Measurements from ENCODE around the gene ABCD4. TPM values are rescaled to one million over a fixed set of nuclear protein-coding genes. Genes with fewer than 3 reads are reported as not detected.

Gene ABCD4
- polyA plus RNA-seq, 1 donor from 2014 or later = 106 TPM

- no peaks in the 10 kb centered on the region for H4K20me1 ChIP-seq (ENCODE audit: insufficient read depth)
- H3K27ac ChIP-seq (ENCODE audit: low read length) = no peak overlapping the region
- no peaks in the 10 kb centered on the region for H3K36me3 ChIP-seq (ENCODE audit: insufficient read depth, low read length)
- no peaks in the 10 kb centered on the region for H3K9me2 ChIP-seq (ENCODE audit: insufficient read depth, low read length)
- no peak overlapping the region for H2AFZ ChIP-seq (ENCODE audit: low read depth, low read length)
- H3K27me3 ChIP-seq (ENCODE audit: insufficient read depth, low read depth, low read length) = peaks cover 54% of the 10 kb centered on the region
- H3F3A ChIP-seq (ENCODE audit: insufficient read depth, low read length, poor library complexity, severe bottlenecking) = no peaks in the 10 kb centered on the region
- peaks cover 1% of the 10 kb centered on the region for H3K9me3 ChIP-seq (ENCODE audit: low read length)
- TF ChIP-seq TAF1 (IDR thresholded peaks at IDR 0.05; ENCODE audit: low read depth) (no peak), CTCF (IDR thresholded peaks at IDR 0.05; ENCODE audit: poor library complexity, severe bottlenecking) (no peak), MXI1 (conservative IDR thresholded peaks at IDR 0.05; ENCODE audit: poor library complexity, severe bottlenecking) (no peak), EP300 (conservative IDR thresholded peaks at IDR 0.05; ENCODE audit: poor library complexity, severe bottlenecking) (no peak), RAD21 (conservative IDR thresholded peaks at IDR 0.05) (no peak), SMC3 (conservative IDR thresholded peaks at IDR 0.05; ENCODE audit: poor library complexity) (no peak), POLR2AphosphoS5 (IDR thresholded peaks at IDR 0.05) (no peak), EZH2 (IDR thresholded peaks at IDR 0.05; ENCODE audit: borderline replicate concordance, insufficient read depth, low read length, poor library complexity, severe bottlenecking) (no peak)
- TF ChIP-seq, protein P1, sequence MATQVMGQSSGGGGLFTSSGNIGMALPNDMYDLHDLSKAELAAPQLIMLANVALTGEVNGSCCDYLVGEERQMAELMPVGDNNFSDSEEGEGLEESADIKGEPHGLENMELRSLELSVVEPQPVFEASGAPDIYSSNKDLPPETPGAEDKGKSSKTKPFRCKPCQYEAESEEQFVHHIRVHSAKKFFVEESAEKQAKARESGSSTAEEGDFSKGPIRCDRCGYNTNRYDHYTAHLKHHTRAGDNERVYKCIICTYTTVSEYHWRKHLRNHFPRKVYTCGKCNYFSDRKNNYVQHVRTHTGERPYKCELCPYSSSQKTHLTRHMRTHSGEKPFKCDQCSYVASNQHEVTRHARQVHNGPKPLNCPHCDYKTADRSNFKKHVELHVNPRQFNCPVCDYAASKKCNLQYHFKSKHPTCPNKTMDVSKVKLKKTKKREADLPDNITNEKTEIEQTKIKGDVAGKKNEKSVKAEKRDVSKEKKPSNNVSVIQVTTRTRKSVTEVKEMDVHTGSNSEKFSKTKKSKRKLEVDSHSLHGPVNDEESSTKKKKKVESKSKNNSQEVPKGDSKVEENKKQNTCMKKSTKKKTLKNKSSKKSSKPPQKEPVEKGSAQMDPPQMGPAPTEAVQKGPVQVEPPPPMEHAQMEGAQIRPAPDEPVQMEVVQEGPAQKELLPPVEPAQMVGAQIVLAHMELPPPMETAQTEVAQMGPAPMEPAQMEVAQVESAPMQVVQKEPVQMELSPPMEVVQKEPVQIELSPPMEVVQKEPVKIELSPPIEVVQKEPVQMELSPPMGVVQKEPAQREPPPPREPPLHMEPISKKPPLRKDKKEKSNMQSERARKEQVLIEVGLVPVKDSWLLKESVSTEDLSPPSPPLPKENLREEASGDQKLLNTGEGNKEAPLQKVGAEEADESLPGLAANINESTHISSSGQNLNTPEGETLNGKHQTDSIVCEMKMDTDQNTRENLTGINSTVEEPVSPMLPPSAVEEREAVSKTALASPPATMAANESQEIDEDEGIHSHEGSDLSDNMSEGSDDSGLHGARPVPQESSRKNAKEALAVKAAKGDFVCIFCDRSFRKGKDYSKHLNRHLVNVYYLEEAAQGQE (IDR thresholded peaks at IDR 0.05; ENCODE audit: borderline replicate concordance) = no peak
- H3K4me2 ChIP-seq (ENCODE audit: low read length) = no peak overlapping the region
- no peak overlapping the region for H3K4me3 ChIP-seq (ENCODE audit: low read length)
- H3K9ac ChIP-seq (ENCODE audit: low read length) = no peak overlapping the region
- no peaks in the 10 kb centered on the region for H3K79me2 ChIP-seq (replicated peaks; ENCODE audit: insufficient read depth, low read length)
Measured at GRCh38 chr14:74237441-74237840, 65.3 kb downstream of the ABCD4 start.

Other genes with a start within 250 kb of the ABCD4 start
- 11.1 and 16.8 TPM in 2 replicates for gene ALDH6A1, start 218.5 kb downstream of the ABCD4 start, polyA plus RNA-seq
- gene LIN52, start 218.0 kb downstream of the ABCD4 start, polyA plus RNA-seq = 50.8 and 57.9 TPM in 2 replicates
- gene VSX2, start 63.5 kb downstream of the ABCD4 start, polyA plus RNA-seq = not detected in 2 replicates
- not detected in 2 replicates for gene VRTN, start 45.5 kb upstream of the ABCD4 start, polyA plus RNA-seq
- gene SYNDIG1L, start 123.3 kb upstream of the ABCD4 start, polyA plus RNA-seq = 2.0 and 2.1 TPM in 2 replicates
- 46.8 and 68.8 TPM in 2 replicates for gene NPC2, start 190.4 kb upstream of the ABCD4 start, polyA plus RNA-seq
- 45.1 and 73.4 TPM in 2 replicates for gene ISCA2, start 190.8 kb upstream of the ABCD4 start, polyA plus RNA-seq

Measured in neural cell (in vitro differentiated cells).